ENCODE measurements around the gene PIK3C2G.

PIK3C2G gene

DNA sequence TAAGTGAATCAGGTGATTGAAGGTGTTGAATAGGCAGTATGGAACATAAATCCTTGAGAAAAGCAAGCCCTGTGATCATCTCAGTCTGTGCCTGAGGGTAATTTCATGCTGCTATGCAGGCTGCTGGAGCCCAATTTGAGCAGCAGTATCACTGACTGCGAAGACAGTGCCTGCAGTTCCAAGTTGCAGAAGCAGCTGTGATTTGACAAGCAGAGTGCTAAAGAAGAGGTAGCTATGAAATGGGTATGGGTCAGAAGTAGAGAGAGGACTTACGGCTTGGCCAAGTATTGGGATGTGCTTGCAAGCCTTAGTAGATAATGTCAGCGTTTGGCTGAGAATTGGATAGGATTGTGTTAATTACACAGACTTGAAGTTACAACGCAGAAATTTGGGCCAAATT lies 22.5 kb downstream of the PIK3C2G start:
- Histone ChIP-seq H3K18ac (ENCODE audit: low read length) (no peak overlapping the region), H2BK120ac (ENCODE audit: insufficient read depth, low read length, poor library complexity) (no peak overlapping the region), H3K4me1 (ENCODE audit: control insufficient read depth in 1 of 2, insufficient read depth in 2 of 2, low read length in 2 of 2) (peaks cover 0 to 3% of the 10 kb centered on the region in 2 experiments), H3K27me3 (ENCODE audit: insufficient read depth, low read length) (no peaks in the 10 kb centered on the region), H2BK5ac (ENCODE audit: low read depth, low read length, poor library complexity) (no peak overlapping the region), H3K9me3 (ENCODE audit: insufficient read depth, low read depth, low read length) (no peaks in the 10 kb centered on the region), H3K9ac (ENCODE audit: low read length) (no peak overlapping the region), H3K4me2 (ENCODE audit: low read length) (no peak overlapping the region), H3K36me3 (ENCODE audit: control insufficient read depth in 1 of 2, insufficient read depth in 2 of 2, low read length in 2 of 2) (no peaks in the 10 kb centered on the region), H2BK12ac (ENCODE audit: low read length) (no peak overlapping the region), H2AFZ (ENCODE audit: insufficient read depth, low read length, poor library complexity) (no peak overlapping the region), H3K4ac (ENCODE audit: low read depth, low read length) (no peak overlapping the region), H3K79me1 (ENCODE audit: low read length) (peaks cover 2% of the 10 kb centered on the region), H3K23ac (ENCODE audit: low read length) (no peak overlapping the region), H3K4me3 (ENCODE audit: low read depth, low read length) (no peak overlapping the region), H2AK5ac (ENCODE audit: low read length) (no peak overlapping the region), H3K14ac (ENCODE audit: low read length) (no peak overlapping the region), H4K8ac (ENCODE audit: low read depth, low read length) (no peak overlapping the region), H3K79me2 (ENCODE audit: control insufficient read depth, insufficient read depth, low read length, poor library complexity) (no peaks in the 10 kb centered on the region), H4K12ac (ENCODE audit: low read depth, low read length) (no peak overlapping the region), H3K27ac (ENCODE audit: low read depth, low read length) (peak overlapping the region; percentile 70), H4K91ac (ENCODE audit: low read depth, low read length) (peak overlapping the region; percentile 24)
- WGBS (ENCODE audit: extremely low coverage, insufficient coverage, insufficient read length) = no CpG with 5 or more reads among the region's 4 CpGs
- DNase-seq = peak in 1 of 2 donors; percentile 38

DNA sequence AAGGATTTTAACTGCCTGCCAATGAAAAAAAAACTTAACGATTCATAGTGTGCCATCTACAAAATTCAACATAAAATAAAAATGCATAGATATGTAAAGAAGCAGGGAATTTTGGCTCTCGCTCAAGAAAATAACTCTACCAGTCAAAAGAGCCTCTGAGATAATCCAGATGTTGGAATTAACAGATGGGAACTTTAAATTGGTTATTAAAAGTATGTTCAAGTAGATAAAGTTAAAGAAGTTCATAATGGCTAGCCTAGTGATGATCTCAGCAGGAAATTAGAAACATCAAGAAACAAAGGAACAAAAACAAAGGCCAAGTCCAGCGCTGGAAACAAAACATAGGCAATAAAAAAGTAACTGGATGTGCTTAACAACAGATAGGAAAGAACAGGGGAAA lies 23.1 kb downstream of the PIK3C2G start:
- H2BK120ac ChIP-seq (ENCODE audit: insufficient read depth, low read length, poor library complexity) = no peak overlapping the region
- WGBS (ENCODE audit: extremely low coverage, insufficient coverage, insufficient read length) = no CpG with 5 or more reads among the region's 3 CpGs

DNA sequence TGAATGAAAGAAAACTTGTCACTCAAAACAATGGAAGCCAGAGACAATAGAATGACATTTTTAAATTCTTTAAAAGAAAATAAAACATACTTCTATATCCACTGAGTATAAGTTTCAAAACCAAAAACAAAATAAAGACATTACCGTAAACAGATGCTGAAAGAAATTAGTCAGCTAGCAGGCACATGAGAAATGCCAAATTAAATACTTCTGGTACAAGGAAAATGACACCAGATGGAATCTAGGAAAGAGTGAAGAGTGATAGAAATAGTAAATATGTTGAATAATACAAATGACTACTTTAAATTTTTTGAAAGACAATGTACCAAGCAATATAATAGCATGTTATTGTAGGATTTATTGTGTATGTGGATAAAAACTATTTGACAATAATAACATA lies 23.8 kb downstream of the PIK3C2G start:
- H3K27me3 ChIP-seq (ENCODE audit: insufficient read depth, low read length) = no peaks in the 10 kb centered on the region
- peaks cover 0 to 3% of the 10 kb centered on the region in 2 experiments for H3K4me1 ChIP-seq (ENCODE audit: control insufficient read depth in 1 of 2, insufficient read depth in 2 of 2, low read length in 2 of 2)
- H3K36me3 ChIP-seq (ENCODE audit: control insufficient read depth in 1 of 2, insufficient read depth in 2 of 2, low read length in 2 of 2) = no peaks in the 10 kb centered on the region
- no peak overlapping the region for H2BK120ac ChIP-seq (ENCODE audit: insufficient read depth, low read length, poor library complexity)
- no peak overlapping the region for H2AFZ ChIP-seq (ENCODE audit: insufficient read depth, low read length, poor library complexity)
- no peak overlapping the region for H2BK12ac ChIP-seq (ENCODE audit: low read length)
- H3K23ac ChIP-seq (ENCODE audit: low read length) = no peak overlapping the region
- no CpG with 5 or more reads among the region's 1 CpG for WGBS (ENCODE audit: extremely low coverage, insufficient coverage, insufficient read length)
- H3K18ac ChIP-seq (ENCODE audit: low read length) = no peak overlapping the region
- H3K79me2 ChIP-seq (ENCODE audit: control insufficient read depth, insufficient read depth, low read length, poor library complexity) = no peaks in the 10 kb centered on the region
- H3K9me3 ChIP-seq (ENCODE audit: insufficient read depth, low read depth, low read length) = no peaks in the 10 kb centered on the region
- no peak overlapping the region for H2AK5ac ChIP-seq (ENCODE audit: low read length)
- H4K8ac ChIP-seq (ENCODE audit: low read depth, low read length) = no peak overlapping the region
- peaks cover 2% of the 10 kb centered on the region for H3K79me1 ChIP-seq (ENCODE audit: low read length)
- no peak overlapping the region for H4K12ac ChIP-seq (ENCODE audit: low read depth, low read length)
- H3K9ac ChIP-seq (ENCODE audit: low read length) = no peak overlapping the region
- no peak overlapping the region for H3K4ac ChIP-seq (ENCODE audit: low read depth, low read length)
- H4K91ac ChIP-seq (ENCODE audit: low read depth, low read length) = no peak overlapping the region
- H3K27ac ChIP-seq (ENCODE audit: low read depth, low read length) = no peak overlapping the region
- H3K14ac ChIP-seq (ENCODE audit: low read length) = no peak overlapping the region
- H2BK5ac ChIP-seq (ENCODE audit: low read depth, low read length, poor library complexity) = no peak overlapping the region
- H3K4me2 ChIP-seq (ENCODE audit: low read length) = no peak overlapping the region
- no peak for DNase-seq
- no peak overlapping the region for H3K4me3 ChIP-seq (ENCODE audit: low read depth, low read length)

More for the DNA sequence above, 23.1 kb downstream of the PIK3C2G start:
- Histone ChIP-seq H3K36me3 (ENCODE audit: control insufficient read depth in 1 of 2, insufficient read depth in 2 of 2, low read length in 2 of 2) (no peaks in the 10 kb centered on the region), H3K4me1 (ENCODE audit: control insufficient read depth in 1 of 2, insufficient read depth in 2 of 2, low read length in 2 of 2) (peaks cover 0 to 3% of the 10 kb centered on the region in 2 experiments), H3K4me2 (ENCODE audit: low read length) (no peak overlapping the region), H3K9ac (ENCODE audit: low read length) (no peak overlapping the region), H3K9me3 (ENCODE audit: insufficient read depth, low read depth, low read length) (no peaks in the 10 kb centered on the region), H3K4ac (ENCODE audit: low read depth, low read length) (no peak overlapping the region), H4K8ac (ENCODE audit: low read depth, low read length) (no peak overlapping the region), H3K14ac (ENCODE audit: low read length) (no peak overlapping the region), H3K79me1 (ENCODE audit: low read length) (peaks cover 2% of the 10 kb centered on the region), H2AK5ac (ENCODE audit: low read length) (no peak overlapping the region), H3K4me3 (ENCODE audit: low read depth, low read length) (no peak overlapping the region), H3K27ac (ENCODE audit: low read depth, low read length) (no peak overlapping the region), H4K12ac (ENCODE audit: low read depth, low read length) (no peak overlapping the region), H3K79me2 (ENCODE audit: control insufficient read depth, insufficient read depth, low read length, poor library complexity) (no peaks in the 10 kb centered on the region), H3K18ac (ENCODE audit: low read length) (no peak overlapping the region), H2BK5ac (ENCODE audit: low read depth, low read length, poor library complexity) (no peak overlapping the region), H3K27me3 (ENCODE audit: insufficient read depth, low read length) (no peaks in the 10 kb centered on the region), H2AFZ (ENCODE audit: insufficient read depth, low read length, poor library complexity) (no peak overlapping the region), H3K23ac (ENCODE audit: low read length) (no peak overlapping the region), H2BK12ac (ENCODE audit: low read length) (no peak overlapping the region), H4K91ac (ENCODE audit: low read depth, low read length) (no peak overlapping the region)
- no peak for DNase-seq

GRCh38 chr12:18290386-18290785 lies 29.1 kb downstream of the PIK3C2G start:
- WGBS (ENCODE audit: extremely low coverage, insufficient coverage, insufficient read length) = no CpG with 5 or more reads among the region's 3 CpGs
- H2AFZ ChIP-seq (ENCODE audit: insufficient read depth, low read length, poor library complexity) = no peak overlapping the region
- H3K4me1 ChIP-seq (ENCODE audit: control insufficient read depth in 1 of 2, insufficient read depth in 2 of 2, low read length in 2 of 2) = no peaks in the 10 kb centered on the region

More at GRCh38 chr12:18290386-18290785, 29.1 kb downstream of the PIK3C2G start:
- Histone ChIP-seq H4K8ac (ENCODE audit: low read depth, low read length) (no peak overlapping the region), H3K4me3 (ENCODE audit: low read depth, low read length) (no peak overlapping the region), H3K27ac (ENCODE audit: low read depth, low read length) (no peak overlapping the region), H3K9me3 (ENCODE audit: insufficient read depth, low read depth, low read length) (no peaks in the 10 kb centered on the region), H3K79me2 (ENCODE audit: control insufficient read depth, insufficient read depth, low read length, poor library complexity) (no peaks in the 10 kb centered on the region), H2BK12ac (ENCODE audit: low read length) (no peak overlapping the region), H3K36me3 (ENCODE audit: control insufficient read depth in 1 of 2, insufficient read depth in 2 of 2, low read length in 2 of 2) (no peaks in the 10 kb centered on the region), H3K18ac (ENCODE audit: low read length) (no peak overlapping the region), H4K91ac (ENCODE audit: low read depth, low read length) (no peak overlapping the region), H2AK5ac (ENCODE audit: low read length) (no peak overlapping the region), H3K23ac (ENCODE audit: low read length) (no peak overlapping the region), H2BK5ac (ENCODE audit: low read depth, low read length, poor library complexity) (no peak overlapping the region), H3K79me1 (ENCODE audit: low read length) (no peaks in the 10 kb centered on the region), H3K14ac (ENCODE audit: low read length) (no peak overlapping the region), H2BK120ac (ENCODE audit: insufficient read depth, low read length, poor library complexity) (no peak overlapping the region), H3K9ac (ENCODE audit: low read length) (no peak overlapping the region), H3K4ac (ENCODE audit: low read depth, low read length) (no peak overlapping the region), H4K12ac (ENCODE audit: low read depth, low read length) (no peak overlapping the region), H3K27me3 (ENCODE audit: insufficient read depth, low read length) (no peaks in the 10 kb centered on the region), H3K4me2 (ENCODE audit: low read length) (no peak overlapping the region)
- no peak for DNase-seq
